ENCODE measurements around the gene SETDB2.
"Not testable (repeated sequence)": the region's sequence is repeated elsewhere in the genome, so short reads cannot be mapped to it uniquely, and the experiment has no call there.

The SETDB2 gene

DNA sequence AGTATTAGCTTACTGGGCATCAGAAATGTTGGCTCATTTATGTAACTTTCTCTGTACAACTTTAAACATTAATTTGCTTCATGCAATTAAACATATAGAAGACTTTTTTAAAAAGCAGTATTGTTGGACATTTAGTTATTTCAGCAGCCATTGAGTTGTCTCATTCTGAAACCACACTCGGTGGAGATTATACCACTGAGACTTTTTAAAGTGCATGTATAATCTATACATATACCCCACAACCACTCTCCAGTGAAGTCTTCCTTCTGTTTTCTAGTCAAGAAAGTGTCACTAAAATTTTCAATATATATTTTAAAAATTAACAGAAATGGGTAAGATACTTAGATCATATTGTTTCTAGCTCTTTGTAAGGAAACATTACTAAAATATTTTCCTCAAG, 15.5 kb downstream of the SETDB2 start:
- DNase-seq (ENCODE audit: low read depth): no peak
- H3K4me3 ChIP-seq (ENCODE audit: low read depth, low read length): no peak overlapping the region

DNA sequence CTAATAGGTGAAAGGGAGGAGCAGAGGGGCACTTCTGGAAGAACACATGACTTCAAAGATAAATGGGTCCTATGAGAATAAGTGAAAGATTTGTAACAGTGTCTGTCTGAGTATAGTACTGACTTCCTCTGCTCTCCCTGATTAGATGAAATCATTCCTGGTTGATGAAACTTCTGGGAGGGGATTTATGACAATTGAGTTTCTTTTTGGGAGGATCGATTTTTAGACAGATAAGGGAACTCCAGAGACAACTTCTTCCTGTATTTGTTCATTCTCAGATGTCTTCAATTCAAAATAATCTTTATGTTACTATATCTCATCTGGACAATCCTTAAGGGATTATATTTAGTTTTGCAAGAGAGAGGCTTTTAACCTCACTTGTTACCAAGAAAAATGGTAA, 20.0 kb downstream of the SETDB2 start:
- no peak for DNase-seq (ENCODE audit: low read depth)
- H3K4me3 ChIP-seq (ENCODE audit: low read depth, low read length): no peak overlapping the region

DNA sequence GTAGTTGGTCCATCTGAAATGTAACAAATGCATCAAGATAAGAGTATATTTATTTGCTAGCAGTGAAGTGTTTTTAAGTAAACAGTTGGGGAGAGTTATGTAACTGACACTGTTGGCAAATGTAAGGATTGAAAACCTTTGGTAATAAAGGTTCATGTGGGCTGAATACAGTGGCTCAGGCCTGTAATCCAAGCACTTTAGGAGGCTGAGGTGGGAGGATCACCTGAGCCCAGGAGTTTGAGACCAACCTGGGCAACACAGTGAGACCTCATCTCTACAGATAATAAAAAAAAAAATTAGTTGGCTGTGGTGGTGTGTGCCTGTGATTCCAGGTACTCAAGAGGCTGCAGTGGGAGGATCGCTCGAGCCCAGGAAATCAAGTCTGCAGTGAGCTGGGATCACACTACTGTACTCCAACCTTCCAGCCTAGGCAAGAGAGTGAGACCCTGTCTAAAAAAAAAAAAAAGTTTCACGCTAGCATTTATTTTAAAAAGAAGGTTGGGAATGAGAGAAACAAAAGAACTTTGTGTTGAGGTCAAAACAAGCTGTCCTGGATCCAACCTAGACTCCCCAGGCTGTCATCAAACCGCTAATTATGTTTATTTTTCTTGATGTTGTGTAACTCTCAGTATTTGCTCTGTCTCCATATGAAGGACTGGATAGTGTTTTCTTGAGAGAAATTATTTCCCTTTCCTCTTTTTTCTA, 20.7 kb downstream of the SETDB2 start:
- H3K4me3 ChIP-seq (ENCODE audit: low read depth, low read length): no peak overlapping the region
- no peak for DNase-seq (ENCODE audit: low read depth)

DNA sequence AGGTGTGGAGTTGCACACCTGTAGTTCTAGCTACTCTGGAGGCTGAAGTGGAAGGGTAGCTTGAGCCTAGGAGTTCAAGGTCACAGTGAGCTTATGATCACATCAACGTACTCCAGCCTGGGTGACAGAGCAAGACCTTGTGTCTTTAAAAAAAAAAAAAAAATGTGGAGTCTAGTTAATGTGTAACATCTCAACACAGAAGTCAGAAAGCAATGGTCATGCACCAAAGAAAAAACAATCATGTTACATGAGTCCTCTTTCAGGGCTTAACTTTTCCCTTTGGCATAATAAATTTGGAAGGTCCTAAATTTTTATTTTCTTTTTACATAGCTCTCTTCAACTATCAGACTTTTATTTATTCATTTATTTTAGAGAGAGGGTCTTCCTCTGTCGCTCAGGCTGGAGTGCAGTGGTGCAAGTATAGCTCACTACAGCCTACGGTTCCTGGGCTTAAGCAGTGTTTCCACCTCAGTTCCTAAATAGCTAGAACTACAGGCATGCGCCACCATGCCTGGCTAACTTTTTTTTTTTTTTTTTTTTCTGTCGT, 22.3 kb downstream of the SETDB2 start:
- H3K4me3 ChIP-seq (ENCODE audit: low read depth, low read length): no peak overlapping the region
- no peak for DNase-seq (ENCODE audit: low read depth)

DNA sequence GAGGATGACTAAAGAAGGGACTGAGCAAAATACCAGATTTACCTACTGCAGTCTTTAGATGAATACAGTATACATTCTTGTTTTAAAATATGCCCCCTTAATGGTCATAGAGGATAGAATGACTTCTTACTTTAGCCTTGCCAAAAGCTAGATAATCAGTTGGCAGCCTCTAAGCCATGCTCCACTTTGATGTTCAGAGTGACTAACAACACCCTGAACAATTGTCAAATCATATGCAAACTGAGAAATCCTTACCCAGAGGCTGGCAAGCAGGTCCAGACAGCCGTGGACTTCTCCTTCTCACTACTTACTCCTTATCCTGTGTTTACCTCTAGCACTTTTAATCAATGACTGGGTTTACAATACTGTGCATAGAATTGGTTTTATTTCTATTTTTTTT, 28.1 kb downstream of the SETDB2 start:
- H3K4me3 ChIP-seq (ENCODE audit: low read depth, low read length): no peak overlapping the region
- no peak for DNase-seq (ENCODE audit: low read depth)

DNA sequence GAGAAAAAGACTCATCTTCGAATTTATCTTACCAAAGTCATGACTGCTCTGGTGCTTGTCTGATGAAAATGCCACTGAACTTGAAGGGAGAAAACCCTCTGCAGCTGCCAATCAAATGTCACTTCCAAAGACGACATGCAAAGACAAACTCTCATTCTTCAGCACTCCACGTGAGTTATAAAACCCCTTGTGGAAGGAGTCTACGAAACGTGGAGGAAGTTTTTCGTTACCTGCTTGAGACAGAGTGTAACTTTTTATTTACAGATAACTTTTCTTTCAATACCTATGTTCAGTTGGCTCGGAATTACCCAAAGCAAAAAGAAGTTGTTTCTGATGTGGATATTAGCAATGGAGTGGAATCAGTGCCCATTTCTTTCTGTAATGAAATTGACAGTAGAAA, 32.5 kb downstream of the SETDB2 start:
- DNase-seq (ENCODE audit: low read depth): no peak
- H3K4me3 ChIP-seq (ENCODE audit: low read depth, low read length): no peak overlapping the region

DNA sequence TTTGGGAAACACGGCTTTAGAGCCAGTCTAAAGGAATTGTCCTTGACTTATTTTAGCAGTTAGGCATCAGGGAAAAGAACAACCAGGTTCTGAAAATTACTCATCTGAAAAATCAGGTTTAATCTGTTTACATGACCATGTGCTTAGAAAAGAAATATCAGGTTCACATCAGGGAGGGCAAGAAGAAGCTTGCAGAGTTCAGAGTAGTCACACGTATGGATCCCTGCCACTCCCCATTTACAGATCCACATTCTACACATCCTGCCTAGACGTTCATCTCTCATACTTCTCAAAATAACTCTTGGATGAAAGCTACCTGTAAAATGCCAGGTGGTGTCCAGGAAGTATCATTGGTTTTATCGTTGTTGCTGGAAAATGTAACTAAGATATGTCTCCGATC, 37.7 kb downstream of the SETDB2 start:
- no peak overlapping the region for H3K4me3 ChIP-seq (ENCODE audit: low read depth, low read length)
- DNase-seq (ENCODE audit: low read depth): no peak

DNA sequence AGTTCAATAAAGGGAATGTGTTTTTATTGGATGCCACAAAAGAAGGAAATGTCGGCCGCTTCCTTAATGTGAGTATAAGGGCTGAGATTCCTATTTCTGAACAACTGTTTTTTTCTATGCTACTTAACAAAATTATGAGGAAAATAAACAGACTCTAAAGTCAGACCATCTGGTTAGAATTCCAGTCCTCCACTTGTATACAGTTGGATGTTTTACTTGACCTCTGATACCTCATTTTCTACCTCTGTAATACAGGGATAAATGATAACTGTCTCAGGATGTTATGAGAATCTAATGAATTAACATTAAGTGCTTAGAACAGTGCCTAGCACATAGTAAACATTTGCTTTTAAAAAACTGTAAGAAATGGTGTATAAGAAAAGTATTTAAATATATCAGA, 44.5 kb downstream of the SETDB2 start:
- H3K4me3 ChIP-seq (ENCODE audit: low read depth, low read length): no peak overlapping the region
- no peak for DNase-seq (ENCODE audit: low read depth)

DNA sequence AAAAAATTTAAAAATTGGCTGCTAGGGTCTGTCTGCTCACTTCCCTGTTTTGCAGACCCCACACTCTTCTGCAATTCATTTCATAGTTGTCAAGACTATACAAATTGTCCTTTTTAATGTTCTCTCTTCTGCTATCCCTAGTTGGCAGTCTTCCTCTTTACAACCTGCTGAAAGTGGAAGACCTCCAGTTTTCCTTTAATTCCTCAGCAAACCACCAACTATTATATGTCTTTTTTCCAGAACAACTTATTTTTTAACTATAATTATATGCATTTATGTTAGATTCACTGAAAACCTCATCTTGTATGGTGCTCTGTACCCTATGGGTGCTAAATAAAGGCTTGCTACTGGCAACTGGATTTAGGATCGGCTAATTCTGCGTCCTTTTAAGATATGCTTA, 50.6 kb downstream of the SETDB2 start:
- peak overlapping the region; percentile 57 for H3K4me3 ChIP-seq (ENCODE audit: low read depth, low read length)
- no peak for DNase-seq (ENCODE audit: low read depth)

DNA sequence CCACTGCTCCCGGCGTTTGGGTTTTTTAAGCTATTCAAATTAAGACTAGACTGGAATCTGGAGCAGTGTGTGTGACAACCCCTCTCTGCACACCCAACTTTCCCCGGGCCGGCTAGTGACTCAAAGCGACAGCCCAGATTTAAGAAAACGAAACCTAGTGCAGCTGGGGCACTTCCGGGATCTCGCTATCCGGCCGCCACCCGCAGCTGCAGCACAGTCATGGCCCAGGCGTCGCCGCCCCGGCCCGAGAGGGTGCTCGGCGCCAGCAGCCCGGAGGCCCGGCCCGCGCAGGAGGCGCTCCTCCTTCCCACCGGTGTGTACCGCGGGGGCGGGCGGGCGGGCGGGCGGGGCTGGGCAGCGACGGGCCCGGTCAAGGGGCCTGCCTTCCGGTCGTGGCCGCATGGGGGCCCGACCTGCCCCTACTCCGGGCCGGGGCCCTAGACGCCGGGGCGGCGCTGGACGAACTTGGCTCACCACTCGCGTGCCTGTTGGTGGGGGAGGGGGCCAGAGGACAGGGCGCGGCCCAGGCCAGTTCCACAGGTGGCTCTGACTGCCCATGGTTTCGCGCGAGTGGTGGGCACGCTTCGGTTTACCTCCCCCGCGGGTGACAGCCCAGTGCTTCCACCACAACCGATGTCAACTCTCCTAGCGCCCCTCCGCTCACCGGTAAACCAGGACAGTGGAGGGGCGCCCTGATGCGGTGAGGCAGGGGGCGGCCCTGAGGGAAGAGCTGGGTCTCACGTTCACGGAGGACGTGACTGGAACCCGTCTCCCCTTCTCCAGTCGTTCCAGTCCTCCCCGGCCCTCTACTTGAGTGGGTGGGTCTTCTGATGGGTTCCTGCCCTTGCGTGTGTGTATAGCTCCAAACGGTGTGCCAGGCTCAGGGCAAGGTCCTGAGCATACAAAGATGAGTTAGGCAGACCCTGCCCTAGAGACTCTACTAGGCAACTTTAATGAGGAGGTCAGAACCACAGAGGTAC, 52.0 kb downstream of the SETDB2 start, which contains the start of gene PHF11:
TSS of gene PHF11 (plus strand) at position 171 of the 980 bp plus-strand sequence. CDS start at position 220, 49 bp downstream.
- peak within 1 kb of the TSS; percentile 57 for H3K4me3 ChIP-seq (ENCODE audit: low read depth, low read length)
- DNase-seq (ENCODE audit: low read depth): no peak

DNA sequence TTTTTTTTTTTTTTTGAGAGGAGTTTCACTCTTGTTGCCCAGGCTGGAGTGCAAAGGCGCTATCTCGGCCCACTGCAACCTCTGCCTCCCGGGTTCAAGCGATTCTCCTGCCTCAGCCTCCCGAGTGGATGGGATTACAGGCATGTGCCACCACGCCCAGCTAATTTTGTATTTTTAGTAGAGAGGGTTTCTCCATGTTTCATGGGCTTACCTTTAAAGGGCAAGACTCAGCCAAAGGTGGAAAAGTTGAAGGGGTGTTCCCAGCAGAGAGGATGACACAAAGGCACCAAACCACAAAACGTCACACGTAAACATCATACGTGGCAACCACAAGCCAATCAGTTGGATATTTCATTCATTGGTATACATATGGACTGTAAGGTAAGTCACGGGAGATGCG, 52.8 kb downstream of the SETDB2 start:
- H3K4me3 ChIP-seq (ENCODE audit: low read depth, low read length); DNase-seq (ENCODE audit: low read depth): not testable (repeated sequence)

DNA sequence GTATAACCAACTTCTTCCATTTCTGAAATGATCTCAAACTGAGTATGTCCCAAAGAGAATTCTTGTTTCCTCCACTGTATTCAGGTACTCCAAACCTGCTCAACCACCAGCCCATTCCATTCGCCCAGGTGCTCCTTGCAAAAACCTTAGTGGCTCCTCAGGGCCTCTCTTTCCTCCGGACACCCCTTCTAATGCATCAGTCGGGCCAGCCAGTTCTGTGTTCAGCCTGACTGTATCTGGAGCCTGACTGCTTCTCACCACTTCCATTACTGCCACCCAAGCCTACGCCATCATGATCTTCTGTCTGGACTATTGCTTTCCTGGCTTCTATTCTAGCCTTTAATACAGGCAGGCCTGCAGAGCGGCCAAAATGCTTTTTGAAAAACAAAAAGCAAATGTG, 53.2 kb downstream of the SETDB2 start:
- DNase-seq (ENCODE audit: low read depth): no peak

DNA sequence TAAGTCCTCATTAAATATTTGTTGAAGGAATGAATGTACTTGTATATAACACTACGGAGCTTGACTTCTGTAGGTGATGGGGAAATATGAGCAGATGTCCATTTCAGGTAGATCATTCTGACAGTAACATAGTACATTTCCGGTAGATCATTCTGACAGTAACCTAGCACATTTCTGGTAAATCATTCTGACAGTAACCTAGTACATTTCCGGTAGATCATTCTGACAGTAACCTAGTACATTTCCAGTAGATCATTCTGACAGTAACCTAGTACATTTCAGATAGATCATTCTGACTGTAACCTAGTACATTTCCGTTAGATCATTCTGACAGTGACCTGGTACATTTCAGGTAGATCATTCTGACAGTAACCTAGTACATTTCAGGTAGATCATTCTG, 54.1 kb downstream of the SETDB2 start:
- DNase-seq (ENCODE audit: low read depth): no peak
- no peak overlapping the region for H3K4me3 ChIP-seq (ENCODE audit: low read depth, low read length)

More for the DNA sequence above, 53.2 kb downstream of the SETDB2 start:
- H3K4me3 ChIP-seq (ENCODE audit: low read depth, low read length): no peak overlapping the region

DNA sequence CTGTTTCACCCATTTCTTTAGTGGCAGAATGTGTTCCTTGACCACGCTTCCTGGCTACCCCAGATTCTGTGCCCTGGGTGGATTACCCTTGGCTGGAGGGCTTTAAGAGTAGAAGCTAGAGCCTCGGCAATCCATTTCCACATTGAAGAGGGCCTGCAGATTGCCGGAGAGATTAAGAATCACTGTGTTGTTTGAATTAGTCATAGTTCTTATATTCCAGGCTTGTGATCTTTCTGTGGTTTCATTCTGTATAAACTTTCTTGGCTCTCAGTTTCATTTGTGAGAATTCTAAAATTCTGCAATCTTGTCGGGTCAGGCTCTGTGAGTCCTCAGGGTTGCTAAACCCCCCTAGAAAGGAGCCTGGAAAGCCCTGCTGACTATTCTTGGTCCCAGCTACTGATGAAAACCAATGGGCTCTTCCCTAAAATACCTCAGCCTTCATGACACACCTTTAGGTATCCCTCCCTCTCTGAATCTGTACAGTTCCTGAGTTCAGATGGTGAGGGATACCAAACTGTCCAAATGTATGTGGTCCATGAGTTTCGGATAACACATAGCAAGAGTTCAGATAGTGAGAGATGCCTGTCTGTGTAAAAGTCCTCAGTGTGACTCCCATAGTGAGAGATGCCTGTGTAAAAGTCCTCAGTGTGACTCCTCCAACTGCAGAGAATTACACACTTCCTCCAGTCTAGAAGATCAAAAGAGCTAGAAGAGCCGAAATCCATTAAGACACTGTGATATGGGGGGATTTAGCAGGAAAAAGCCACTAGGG, 56.0 kb downstream of the SETDB2 start:
- H3K4me3 ChIP-seq (ENCODE audit: low read depth, low read length): no peak overlapping the region

DNA sequence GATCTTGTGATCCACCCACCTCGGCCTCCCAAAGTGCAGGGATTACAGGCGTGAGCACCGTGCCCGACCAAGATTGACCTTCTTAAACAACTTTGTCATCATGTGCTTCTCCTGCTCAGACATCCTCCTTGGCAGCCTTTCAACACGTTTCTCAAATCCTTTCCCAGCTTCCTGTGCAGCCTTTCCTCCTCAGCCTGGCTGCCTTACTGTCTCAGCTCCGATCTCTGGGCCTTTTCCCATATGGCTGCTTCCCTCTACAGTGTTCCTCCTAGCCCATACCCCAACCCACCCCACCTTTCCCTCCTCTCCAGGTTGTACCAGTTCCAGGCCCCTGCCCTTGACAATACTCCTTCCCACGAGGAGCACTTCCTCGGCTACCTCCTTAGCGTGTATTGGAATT, 58.9 kb downstream of the SETDB2 start:
- no peak for DNase-seq (ENCODE audit: low read depth)
- H3K4me3 ChIP-seq (ENCODE audit: low read depth, low read length): no peak overlapping the region

More for the DNA sequence above, 56.0 kb downstream of the SETDB2 start:
- peak; percentile 36 for DNase-seq (ENCODE audit: low read depth)

DNA sequence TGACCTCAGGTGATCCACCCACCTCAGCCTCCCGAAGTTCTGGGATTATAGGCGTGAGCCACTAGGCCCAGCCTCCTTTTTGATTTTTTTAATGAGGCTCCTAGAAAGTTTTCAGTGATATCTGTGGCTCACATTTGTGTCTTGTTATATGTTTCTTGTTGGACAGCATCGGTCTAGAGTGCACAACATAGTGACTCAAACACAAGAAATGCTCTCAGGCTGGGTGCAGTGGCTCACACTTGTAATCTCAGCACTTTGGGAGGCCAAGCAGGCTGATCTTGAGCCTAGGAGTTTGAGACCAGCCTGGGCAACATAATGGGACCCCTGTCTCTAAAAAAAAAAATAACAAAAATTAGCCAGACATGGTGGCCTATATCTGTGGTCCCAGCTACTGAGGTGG, 59.9 kb downstream of the SETDB2 start:
- no peak overlapping the region for H3K4me3 ChIP-seq (ENCODE audit: low read depth, low read length)
- no peak for DNase-seq (ENCODE audit: low read depth)

DNA sequence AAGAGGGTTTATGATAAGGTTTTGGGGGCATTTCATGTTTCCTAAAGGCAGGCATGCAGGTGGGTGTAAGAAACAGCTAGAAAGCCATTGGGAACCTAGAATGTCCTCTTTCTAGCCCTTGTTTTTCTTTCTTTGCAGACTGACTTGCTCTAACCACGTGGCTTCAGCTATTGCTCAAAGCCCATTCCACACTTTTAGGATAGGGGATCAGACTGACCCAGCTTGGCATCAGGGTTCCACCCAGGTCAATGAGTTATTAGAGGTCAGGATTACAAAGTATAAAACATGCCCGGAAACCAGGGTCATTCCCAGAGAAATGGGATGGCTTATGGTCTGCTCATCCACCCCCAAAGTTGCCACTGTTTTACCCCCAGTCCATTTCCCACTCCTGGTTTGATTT, 68.5 kb downstream of the SETDB2 start:
- no peak for DNase-seq (ENCODE audit: low read depth)

DNA sequence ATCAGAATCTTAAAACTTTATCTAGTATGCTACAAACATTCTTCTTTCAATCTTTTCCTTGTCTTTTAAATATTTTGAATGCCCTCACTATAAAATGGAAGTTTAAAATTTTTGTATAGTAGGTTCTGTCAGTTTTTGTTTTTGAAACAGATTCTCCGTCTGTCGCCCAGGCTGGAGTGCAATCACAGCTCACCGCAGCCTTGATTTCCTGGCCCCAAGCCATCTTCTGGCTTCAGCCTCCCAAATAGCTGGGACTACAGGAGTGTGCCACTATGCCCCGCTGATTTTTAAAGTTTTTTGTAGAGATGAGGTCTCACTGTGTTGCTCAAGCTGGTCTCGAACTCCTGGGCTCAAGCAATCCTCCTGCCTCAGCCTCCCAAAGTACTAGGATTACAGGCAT, 72.4 kb downstream of the SETDB2 start:
- no peak for DNase-seq (ENCODE audit: low read depth)
- no peak overlapping the region for H3K4me3 ChIP-seq (ENCODE audit: low read depth, low read length)

More for the DNA sequence above, 68.5 kb downstream of the SETDB2 start:
- H3K4me3 ChIP-seq (ENCODE audit: low read depth, low read length): no peak overlapping the region

DNA sequence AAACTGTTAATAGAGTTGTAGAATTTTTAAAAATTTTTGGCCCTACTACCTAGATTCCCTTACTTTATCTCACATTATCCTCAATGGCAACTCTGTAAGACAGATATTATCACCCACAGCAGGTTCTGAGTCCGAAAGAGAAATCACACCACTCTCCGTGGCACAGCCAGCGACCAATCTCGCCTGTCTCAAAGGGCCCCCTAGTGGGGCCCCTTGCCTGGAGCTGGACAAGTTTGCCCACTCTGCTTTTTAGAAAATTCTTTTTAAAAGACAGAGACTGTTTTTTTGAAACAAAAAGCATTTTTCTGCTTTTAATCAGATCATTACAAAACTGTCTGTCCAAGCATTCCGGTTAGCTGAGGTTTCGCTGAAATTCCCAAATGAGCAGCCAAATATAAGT, 73.4 kb downstream of the SETDB2 start:
- no peak overlapping the region for H3K4me3 ChIP-seq (ENCODE audit: low read depth, low read length)
- DNase-seq (ENCODE audit: low read depth): no peak

DNA sequence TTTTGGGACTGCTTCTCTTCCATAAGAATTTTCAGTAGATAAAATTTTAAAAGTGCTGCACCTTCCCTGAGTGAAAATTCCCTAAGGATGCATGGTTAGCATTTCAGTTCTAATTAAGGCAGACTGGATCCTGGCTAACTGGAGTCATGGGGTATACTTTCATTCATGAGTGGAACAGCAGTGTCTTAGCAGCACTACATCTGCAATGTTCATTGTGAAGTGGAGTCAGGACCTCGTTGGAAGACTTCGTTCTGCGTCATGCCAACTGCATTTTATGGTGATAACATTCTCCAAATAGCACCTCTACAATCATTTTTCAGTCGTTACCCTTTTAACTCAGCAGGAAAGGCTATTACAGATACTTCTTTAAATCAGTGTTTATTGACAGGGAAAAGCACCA, 77.2 kb downstream of the SETDB2 start:
- no peak overlapping the region for H3K4me3 ChIP-seq (ENCODE audit: low read depth, low read length)
- DNase-seq (ENCODE audit: low read depth): no peak
